Peyer's patch (tissue), 4 donors: ENCODE data around the gene APEH. TPM values are rescaled to one million over a fixed set of nuclear protein-coding genes. Genes with fewer than 3 reads are reported as not detected.

Experiments
- DNase-seq, 3 donors: peaks; one replicate each; pipeline ENCODE4 v3.0.0-alpha.2; 2017 to 2019
- H3K27ac ChIP-seq, 4 donors: fragments of 200-600 bp; sonication (generic); one replicate each; pipeline ENCODE4 v1.5.1; 2016 to 2019
- H3K27me3 ChIP-seq, 2 donors: fragments of 200-600 bp; sonication (generic); one replicate each; pipeline ENCODE4 v1.5.1; 2019
- H3K36me3 ChIP-seq, 3 donors: fragments of 200-600 bp; sonication (generic); one replicate each; pipeline ENCODE4 v1.5.1; 2016 to 2019
- H3K4me1 ChIP-seq, 4 donors: fragments of 200-600 bp; sonication (generic); one replicate each; pipeline ENCODE4 v1.5.1; 2016 to 2019
- H3K4me3 ChIP-seq, 4 donors: fragments of 200-600 bp; sonication (generic); 1 replicate in 3 of 4; 2 replicates in 1 of 4; pipeline ENCODE4 v1.5.1; 2016 to 2019; ENCODE audit warnings: mild to moderate bottlenecking in 1 of 4
- H3K9me3 ChIP-seq, 4 donors: fragments of 200-600 bp; sonication (generic); one replicate each; pipeline ENCODE4 v1.5.1; 2016 to 2019; ENCODE audit warnings: mild to moderate bottlenecking in 1 of 4
- POLR2A ChIP-seq, 2 donors: fragments of 450-650 bp; IDR thresholded peaks; one replicate each; pipeline ENCODE4 v1.5.1; 2017; ENCODE audit warnings: antibody characterized with exemption in 2 of 2, mild to moderate bottlenecking in 2 of 2, moderate library complexity in 2 of 2
- small RNA-seq, 2 donors: library from RNA; depleted of rRNA; stranded (forward); fragments of <200 nt; gene quantifications; one replicate each; pipeline ENCODE3, GENCODE V24; 2016
- total RNA-seq, 4 donors: library from RNA; depleted of rRNA; stranded (reverse); fragments of >200 nt; gene quantifications; one replicate each; pipeline ENCODE4 v1.1.0, GENCODE V29; 2016
- TF ChIP-seq, protein P1 (sequence below), 6 experiments: fragments of 450-650 bp in 4 of 6; fragments of 200-600 bp in 2 of 6; sonication (generic) in 1 of 6; IDR thresholded peaks; one replicate each; pipeline ENCODE4 v1.5.1; 2017 to 2019; ENCODE audit warnings: antibody characterized with exemption in 6 of 6, mild to moderate bottlenecking in 3 of 6, moderate library complexity in 1 of 6

APEH gene
- total RNA-seq, 4 donors from 2014 or later, result 99.0 to 170 (median 119) TPM

DNA sequence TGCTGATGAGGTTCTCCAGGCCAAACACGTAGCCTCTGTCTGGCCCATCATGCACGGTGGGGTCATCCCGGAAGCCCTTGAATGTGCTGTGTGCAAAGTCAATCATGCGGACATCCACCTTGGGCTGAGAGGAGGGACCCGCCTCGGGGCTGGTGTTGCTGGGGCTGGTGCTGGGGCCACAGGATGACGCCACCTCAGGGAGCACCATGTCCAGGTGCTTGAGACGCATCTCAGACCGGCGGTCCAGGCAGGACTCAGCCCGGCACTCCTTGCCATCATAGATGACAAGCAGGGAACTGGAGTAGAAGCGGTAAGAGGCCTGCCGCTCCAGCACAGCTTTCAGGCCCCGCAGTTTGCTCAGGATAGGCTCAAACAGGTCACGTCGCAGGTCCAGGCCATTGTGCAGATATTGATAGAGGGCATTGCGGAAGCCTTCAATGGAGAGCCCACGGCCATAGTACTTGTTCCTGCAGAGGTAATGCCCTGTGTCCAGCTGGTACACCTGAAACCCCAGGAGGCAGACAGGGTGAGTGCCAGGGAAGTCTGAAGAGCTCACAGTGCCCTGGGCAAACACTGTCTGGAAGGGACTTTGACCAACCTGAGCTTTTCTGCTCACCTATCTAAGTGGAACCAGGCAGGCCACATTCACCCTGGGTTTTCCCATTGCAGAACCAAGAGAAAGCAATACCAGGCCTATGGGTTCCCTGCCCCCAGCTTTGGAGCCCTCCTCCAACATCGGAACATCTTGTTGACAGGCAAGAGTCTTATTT lies 53.2 kb downstream of the APEH start:
- peak overlapping the region in 3 of 4 donors; percentile 3 to 68 (median 63) for H3K27ac ChIP-seq
- H3K27me3 ChIP-seq, result no peaks in the 10 kb centered on the region
- no peaks in the 10 kb centered on the region for H3K9me3 ChIP-seq
- H3K4me1 ChIP-seq, result peaks cover 3 to 36% (median 11%) of the 10 kb centered on the region in 4 donors
- no peak overlapping the region for H3K4me3 ChIP-seq
- TF ChIP-seq, protein P1, sequence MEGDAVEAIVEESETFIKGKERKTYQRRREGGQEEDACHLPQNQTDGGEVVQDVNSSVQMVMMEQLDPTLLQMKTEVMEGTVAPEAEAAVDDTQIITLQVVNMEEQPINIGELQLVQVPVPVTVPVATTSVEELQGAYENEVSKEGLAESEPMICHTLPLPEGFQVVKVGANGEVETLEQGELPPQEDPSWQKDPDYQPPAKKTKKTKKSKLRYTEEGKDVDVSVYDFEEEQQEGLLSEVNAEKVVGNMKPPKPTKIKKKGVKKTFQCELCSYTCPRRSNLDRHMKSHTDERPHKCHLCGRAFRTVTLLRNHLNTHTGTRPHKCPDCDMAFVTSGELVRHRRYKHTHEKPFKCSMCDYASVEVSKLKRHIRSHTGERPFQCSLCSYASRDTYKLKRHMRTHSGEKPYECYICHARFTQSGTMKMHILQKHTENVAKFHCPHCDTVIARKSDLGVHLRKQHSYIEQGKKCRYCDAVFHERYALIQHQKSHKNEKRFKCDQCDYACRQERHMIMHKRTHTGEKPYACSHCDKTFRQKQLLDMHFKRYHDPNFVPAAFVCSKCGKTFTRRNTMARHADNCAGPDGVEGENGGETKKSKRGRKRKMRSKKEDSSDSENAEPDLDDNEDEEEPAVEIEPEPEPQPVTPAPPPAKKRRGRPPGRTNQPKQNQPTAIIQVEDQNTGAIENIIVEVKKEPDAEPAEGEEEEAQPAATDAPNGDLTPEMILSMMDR (IDR thresholded peaks at IDR 0.05), result no peak
- no peak for TF ChIP-seq POLR2A (IDR thresholded peaks at IDR 0.05)
- DNase-seq, result peak; percentile 47 to 74 (median 69)
- H3K36me3 ChIP-seq, result peaks cover 0 to 57% (median 0%) of the 10 kb centered on the region in 3 donors

GRCh38 chr3:49727924-49728361 lies 53.8 kb downstream of the APEH start:
- Histone ChIP-seq H3K4me1 (peaks cover 3 to 30% (median 7%) of the 10 kb centered on the region in 4 donors), H3K36me3 (peaks cover 0 to 60% (median 0%) of the 10 kb centered on the region in 3 donors), H3K9me3 (no peaks in the 10 kb centered on the region), H3K4me3 (no peak overlapping the region), H3K27ac (peak overlapping the region in 2 of 4 donors; percentile 3 to 63), H3K27me3 (no peaks in the 10 kb centered on the region)
- TF ChIP-seq, protein P1 (IDR thresholded peaks at IDR 0.05), result no peak
- TF ChIP-seq POLR2A (IDR thresholded peaks at IDR 0.05), result no peak
- peak in 1 of 3 donors; percentile 47 for DNase-seq

GRCh38 chr3:49729966-49730609 lies 55.9 kb downstream of the APEH start:
- peaks cover 0 to 79% (median 0%) of the 10 kb centered on the region in 3 donors for H3K36me3 ChIP-seq
- H3K27me3 ChIP-seq, result no peaks in the 10 kb centered on the region
- no peaks in the 10 kb centered on the region for H3K9me3 ChIP-seq
- H3K4me3 ChIP-seq, result no peak overlapping the region
- H3K4me1 ChIP-seq, result peaks cover 0 to 19% (median 0%) of the 10 kb centered on the region in 4 donors
- H3K27ac ChIP-seq, result no peak overlapping the region
- DNase-seq, result no peak
- TF ChIP-seq, protein P1 (IDR thresholded peaks at IDR 0.05), result no peak
- TF ChIP-seq POLR2A (IDR thresholded peaks at IDR 0.05), result no peak

DNA sequence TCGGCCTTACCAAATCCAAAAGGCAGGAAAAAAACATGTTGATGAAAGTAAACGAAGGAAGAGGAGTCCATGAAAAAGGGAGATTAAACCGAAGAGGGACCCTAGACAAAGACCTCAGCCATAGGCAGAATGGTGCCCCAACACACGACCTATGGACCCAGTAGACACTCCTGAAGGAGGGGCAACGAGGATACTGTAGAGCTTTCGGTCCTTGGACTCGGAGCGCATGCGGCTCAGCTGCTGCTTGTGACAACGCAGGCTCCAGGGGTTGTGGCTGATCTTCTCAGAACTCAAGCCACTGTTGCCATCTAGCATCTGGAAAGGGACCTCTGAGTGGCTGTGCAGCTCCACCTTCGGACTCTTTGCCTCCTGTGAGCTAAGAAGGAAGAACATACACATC lies 58.4 kb downstream of the APEH start:
- H3K4me3 ChIP-seq, result no peak overlapping the region
- no peak for TF ChIP-seq POLR2A (IDR thresholded peaks at IDR 0.05)
- TF ChIP-seq, protein P1 (IDR thresholded peaks at IDR 0.05), result no peak
- no peaks in the 10 kb centered on the region for H3K27me3 ChIP-seq
- no peaks in the 10 kb centered on the region for H3K9me3 ChIP-seq
- no peak for DNase-seq
- no peaks in the 10 kb centered on the region for H3K4me1 ChIP-seq
- no peak overlapping the region for H3K27ac ChIP-seq
- peaks cover 0 to 92% (median 0%) of the 10 kb centered on the region in 3 donors for H3K36me3 ChIP-seq

DNA sequence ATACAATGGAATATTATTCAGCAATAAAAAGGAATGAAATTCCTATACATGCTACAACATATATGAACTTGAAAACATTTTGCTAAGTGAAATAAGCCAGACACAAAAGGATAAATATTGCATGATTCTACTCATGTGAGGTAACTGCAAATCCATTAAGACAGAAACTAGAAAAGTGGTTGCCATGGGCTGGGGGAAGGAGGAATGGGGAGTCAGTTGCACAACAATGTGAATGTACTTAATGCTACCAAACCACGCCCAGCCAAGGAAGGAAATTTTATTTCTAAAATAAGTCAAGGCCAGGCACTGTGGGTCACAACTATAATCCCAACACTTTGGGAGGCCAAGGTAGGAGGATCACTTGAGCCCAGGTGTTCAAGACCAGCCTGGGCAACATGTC lies 59.4 kb downstream of the APEH start:
- TF ChIP-seq POLR2A (IDR thresholded peaks at IDR 0.05), result no peak
- TF ChIP-seq, protein P1 (IDR thresholded peaks at IDR 0.05), result no peak

More for the DNA sequence above, 59.4 kb downstream of the APEH start:
- no peaks in the 10 kb centered on the region for H3K27me3 ChIP-seq
- no peak overlapping the region for H3K4me3 ChIP-seq
- DNase-seq, result no peak
- peaks cover 0 to 95% (median 0%) of the 10 kb centered on the region in 3 donors for H3K36me3 ChIP-seq
- H3K27ac ChIP-seq, result no peak overlapping the region
- H3K4me1 ChIP-seq, result no peaks in the 10 kb centered on the region
- no peaks in the 10 kb centered on the region for H3K9me3 ChIP-seq

Small RNA genes within 50 kb of the gene (small RNA-seq; reads per million reads assigned to genes)
- 0 reads per million in 2 donors for gene AMIGO3

Other genes starting within 250 kb of the APEH start
- gene NICN1, start 245.0 kb upstream of the APEH start, total RNA-seq, result 1 to 10 TPM in 3 of 4 donors, not detected in 1; 2.0 to 7.7 (median 7.6) TPM
- gene DAG1, start 204.1 kb upstream of the APEH start, total RNA-seq, result 10 to 100 TPM; 11.6 to 79.2 (median 62.6) TPM
- 1 to 10 TPM in 1 of 4 donors, under 1 TPM in 3; 0.18 to 3.3 (median 0.85) TPM for gene BSN, start 119.9 kb upstream of the APEH start, total RNA-seq
- gene MST1, start 15.1 kb downstream of the APEH start, total RNA-seq, result 100 to 1,000 TPM in 2 of 4 donors, 10 to 100 TPM in 2; 52.0 to 156 (median 93.3) TPM
- 100 to 1,000 TPM in 1 of 4 donors, 10 to 100 TPM in 3; 74.3 to 101 (median 84.3) TPM for gene RNF123, start 15.2 kb downstream of the APEH start, total RNA-seq
- 1 to 10 TPM; 1.2 to 3.5 (median 2.9) TPM for gene AMIGO3, start 45.3 kb downstream of the APEH start, total RNA-seq
- gene GMPPB, start 49.6 kb downstream of the APEH start, total RNA-seq, result 10 to 100 TPM; 35.4 to 46.4 (median 40.7) TPM
- gene IP6K1, start 112.2 kb downstream of the APEH start, total RNA-seq, result 10 to 100 TPM; 30.6 to 56.1 (median 46.8) TPM
- gene CDHR4, start 125.5 kb downstream of the APEH start, total RNA-seq, result 1 to 10 TPM in 1 of 4 donors, not detected in 3; 1.0 TPM
- gene INKA1, start 128.9 kb downstream of the APEH start, total RNA-seq, result 10 to 100 TPM in 1 of 4 donors, 1 to 10 TPM in 1, not detected in 2; 1.9 to 22.3 TPM
- 100 to 1,000 TPM; 155 to 349 (median 263) TPM for gene UBA7, start 139.6 kb downstream of the APEH start, total RNA-seq
- 1 to 10 TPM; 2.1 to 8.3 (median 4.7) TPM for gene TRAIP, start 182.2 kb downstream of the APEH start, total RNA-seq
- 1 to 10 TPM in 2 of 4 donors, not detected in 2; 1.2 to 2.1 TPM for gene CAMKV, start 195.6 kb downstream of the APEH start, total RNA-seq
- 100 to 1,000 TPM in 3 of 4 donors, 10 to 100 TPM in 1; 23.1 to 233 (median 146) TPM for gene MST1R, start 229.5 kb downstream of the APEH start, total RNA-seq